Muscle of leg (tissue), 11 donors: Measurements from ENCODE around the gene FAM153A. TPM values are rescaled to one million over a fixed set of nuclear protein-coding genes. Genes with fewer than 3 reads are reported as not detected.
"Not testable (repeated sequence)": the region's sequence is repeated elsewhere in the genome, so short reads cannot be mapped to it uniquely, and the experiment has no call there.

Experiments used
- DNase-seq: peaks from one replicate; pipeline ENCODE4 v3.0.0; 2013
- H3K27ac ChIP-seq: one replicate; pipeline ENCODE4 v1.5.1; 2013; ENCODE audit warnings: mild to moderate bottlenecking, low read length, control low read depth
- H3K27me3 ChIP-seq: one replicate; pipeline ENCODE4 v1.6.1; 2013; ENCODE audit warnings: low read length; ENCODE audit not compliant: control insufficient read depth, insufficient read depth
- H3K36me3 ChIP-seq: one replicate; pipeline ENCODE4 v1.6.1; 2013; ENCODE audit warnings: low read length; ENCODE audit not compliant: control insufficient read depth, insufficient read depth
- H3K4me1 ChIP-seq: one replicate; pipeline ENCODE4 v1.6.1; 2013; ENCODE audit warnings: low read length; ENCODE audit not compliant: control insufficient read depth, insufficient read depth
- H3K4me3 ChIP-seq: one replicate; pipeline ENCODE4 v1.5.1; 2013; ENCODE audit warnings: low read length, control low read depth
- H3K9me3 ChIP-seq: replicated peaks from 2 replicates; pipeline ENCODE4 v1.6.1; 2013; ENCODE audit warnings: low read depth, low read length; ENCODE audit not compliant: control insufficient read depth
- WGBS: methylation state at CpG from one replicate; pipeline ENCODE4 v1.1.5; 2013; ENCODE audit warnings: missing lambda C conversion rate; ENCODE audit not compliant: insufficient coverage; 5-methylcytosine and 5-hydroxymethylcytosine counted together
- polyA plus RNA-seq, 8 donors: library from polyadenylated mRNA; unstranded; fragments of 120-200 nt; gene quantifications; one replicate each; pipeline versions ENCODE4 v1.2.1 to v1.2.3, GENCODE V29; 2013; ENCODE audit warnings: inconsistent platforms in 1 of 8, low replicate concordance in 1 of 8; ENCODE audit not compliant: insufficient read length in 8 of 8, insufficient read depth in 1 of 8
- total RNA-seq: library from RNA; stranded (reverse); fragments of 120-200 nt; gene quantifications from one replicate; pipeline ENCODE4 v1.2.4, GENCODE V29; 2013

Gene FAM153A
- total and polyA plus RNA-seq, 9 donors, result 0.05 to 0.86 (median 0.29) TPM; not detected in 1

- not testable (repeated sequence) for DNase-seq, H3K9me3 ChIP-seq, H3K27ac ChIP-seq, H3K27me3 ChIP-seq, H3K4me3 ChIP-seq, H3K4me1 ChIP-seq, H3K36me3 ChIP-seq
- no CpG with 5 or more reads among the region's 12 CpGs for WGBS
Measured at GRCh38 chr5:177808420-177808819, 25.7 kb upstream of the FAM153A start.

- H3K36me3 ChIP-seq, DNase-seq, H3K4me3 ChIP-seq, H3K27me3 ChIP-seq, H3K9me3 ChIP-seq, H3K27ac ChIP-seq, H3K4me1 ChIP-seq: not testable (repeated sequence)
- WGBS, result no CpG with 5 or more reads among the region's 18 CpGs
Measured at GRCh38 chr5:177807265-177807664, 24.6 kb upstream of the FAM153A start.

- H3K27me3 ChIP-seq, H3K36me3 ChIP-seq, H3K4me1 ChIP-seq, H3K9me3 ChIP-seq, DNase-seq, H3K27ac ChIP-seq, H3K4me3 ChIP-seq: not testable (repeated sequence)
- no CpG with 5 or more reads among the region's 5 CpGs for WGBS
Measured at GRCh38 chr5:177801427-177801826, 18.7 kb upstream of the FAM153A start.

DNA sequence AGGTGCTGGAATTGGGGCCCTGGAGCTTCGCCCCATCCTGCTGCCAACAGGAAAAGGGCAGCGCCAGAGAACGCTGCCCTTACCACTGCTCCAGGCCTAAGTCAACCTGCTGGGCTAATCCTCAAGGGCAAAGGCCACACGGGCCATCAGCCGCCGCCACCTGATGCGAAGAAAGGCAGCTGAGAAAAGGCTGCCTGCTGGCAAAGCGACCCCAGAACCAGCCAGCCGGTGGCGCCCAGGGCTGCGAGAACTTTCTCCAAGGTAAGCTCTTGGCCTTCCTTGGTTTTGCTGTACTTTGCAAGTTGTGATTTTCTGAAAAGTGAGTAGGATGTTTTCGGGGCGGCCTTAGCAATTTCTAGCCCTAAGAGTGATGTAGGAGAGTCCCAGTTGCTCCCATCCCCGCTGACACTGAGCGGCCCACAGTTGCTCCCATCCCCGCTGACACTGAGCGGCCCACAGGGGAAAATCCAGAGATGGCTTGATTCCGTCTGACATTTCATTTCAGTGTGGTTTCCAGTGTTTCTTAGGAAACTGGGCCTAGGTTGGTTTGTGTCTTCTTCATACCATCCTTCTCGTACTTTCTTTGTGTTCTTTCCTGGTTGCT, 15.6 kb upstream of the FAM153A start:
- H3K27ac ChIP-seq, H3K36me3 ChIP-seq, DNase-seq, H3K4me1 ChIP-seq, H3K9me3 ChIP-seq, H3K4me3 ChIP-seq, H3K27me3 ChIP-seq: not testable (repeated sequence)
- no CpG with 5 or more reads among the region's 19 CpGs for WGBS

DNA sequence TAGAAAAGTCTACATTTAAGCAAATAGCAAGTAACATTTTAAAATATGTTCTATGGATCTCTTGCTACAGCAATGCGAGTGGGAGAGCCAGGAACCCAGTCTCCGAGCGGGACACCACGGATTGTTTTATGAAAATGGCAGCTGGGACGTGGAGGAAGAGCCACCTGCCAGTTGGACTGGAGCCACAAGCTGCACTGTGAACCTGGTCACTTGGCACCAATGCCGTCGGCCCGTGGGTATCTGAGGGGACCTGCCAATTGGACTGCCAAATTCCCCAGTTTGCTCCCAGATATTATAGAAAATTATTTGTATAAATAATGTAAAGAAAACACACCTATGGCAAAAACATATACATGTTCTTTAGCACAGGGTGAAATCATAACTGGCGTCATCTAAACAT, 10.6 kb upstream of the FAM153A start:
- H3K9me3 ChIP-seq, H3K27me3 ChIP-seq, H3K36me3 ChIP-seq, H3K4me1 ChIP-seq, H3K4me3 ChIP-seq, H3K27ac ChIP-seq, DNase-seq: not testable (repeated sequence)
- no CpG with 5 or more reads among the region's 9 CpGs for WGBS

DNA sequence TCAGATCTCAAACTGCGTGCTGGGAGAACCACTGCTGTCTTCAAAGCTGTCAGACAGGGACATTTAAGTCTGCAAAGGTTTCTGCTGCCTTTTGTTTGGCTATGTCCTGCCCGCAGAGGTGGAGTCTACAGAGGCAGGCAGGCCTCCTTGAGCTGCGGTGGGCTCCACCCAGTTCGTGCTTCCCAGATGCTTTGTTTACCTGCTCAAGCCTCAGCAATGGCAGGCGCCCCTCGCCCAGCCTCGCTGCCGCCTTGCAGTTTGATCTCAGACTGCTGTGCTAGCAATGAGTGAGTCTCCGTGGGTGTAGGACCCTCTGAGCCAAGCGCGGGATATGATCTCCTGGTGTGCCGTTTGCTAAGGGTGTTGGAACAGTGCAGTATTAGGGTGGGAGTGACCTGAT, 8.9 kb upstream of the FAM153A start:
- H3K27ac ChIP-seq, H3K27me3 ChIP-seq, H3K4me1 ChIP-seq, H3K9me3 ChIP-seq, H3K36me3 ChIP-seq, H3K4me3 ChIP-seq, DNase-seq: not testable (repeated sequence)
- 60% methylated on average over 1 of the region's 12 CpGs for WGBS

DNA sequence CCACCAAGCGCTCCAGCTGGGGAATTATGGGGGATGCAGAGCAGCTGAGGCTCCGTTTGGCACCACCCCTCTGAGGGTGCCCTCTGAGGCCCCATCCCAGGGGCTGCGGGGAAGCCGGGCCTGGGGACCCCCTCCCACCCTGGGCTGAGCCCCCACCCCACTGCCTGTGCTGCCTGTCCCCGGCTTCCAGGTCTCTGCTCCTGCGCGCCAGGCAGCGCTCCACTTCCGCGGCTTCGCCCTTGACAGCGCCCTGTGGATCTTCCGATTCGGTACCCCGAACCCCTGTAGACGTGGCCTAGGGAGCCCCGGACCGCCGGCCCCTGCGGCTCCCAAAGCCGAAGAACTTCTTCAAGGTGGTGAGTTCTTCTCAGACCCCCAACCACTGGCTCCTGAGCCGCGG, 530 bp downstream of the FAM153A start:
- H3K27me3 ChIP-seq, H3K36me3 ChIP-seq, H3K4me1 ChIP-seq, H3K9me3 ChIP-seq, DNase-seq, H3K4me3 ChIP-seq, H3K27ac ChIP-seq: not testable (repeated sequence)
- WGBS, result no CpG with 5 or more reads among the region's 23 CpGs

GRCh38 chr5:177771206-177771605, 11.5 kb downstream of the FAM153A start:
- H3K27ac ChIP-seq, H3K4me1 ChIP-seq, H3K9me3 ChIP-seq, H3K27me3 ChIP-seq, H3K36me3 ChIP-seq, DNase-seq, H3K4me3 ChIP-seq: not testable (repeated sequence)
- WGBS, result no CpG with 5 or more reads among the region's 3 CpGs

- not testable (repeated sequence) for DNase-seq
- WGBS, result no CpG with 5 or more reads among the region's 2 CpGs
Measured at GRCh38 chr5:177770646-177771045, 12.1 kb downstream of the FAM153A start.

DNA sequence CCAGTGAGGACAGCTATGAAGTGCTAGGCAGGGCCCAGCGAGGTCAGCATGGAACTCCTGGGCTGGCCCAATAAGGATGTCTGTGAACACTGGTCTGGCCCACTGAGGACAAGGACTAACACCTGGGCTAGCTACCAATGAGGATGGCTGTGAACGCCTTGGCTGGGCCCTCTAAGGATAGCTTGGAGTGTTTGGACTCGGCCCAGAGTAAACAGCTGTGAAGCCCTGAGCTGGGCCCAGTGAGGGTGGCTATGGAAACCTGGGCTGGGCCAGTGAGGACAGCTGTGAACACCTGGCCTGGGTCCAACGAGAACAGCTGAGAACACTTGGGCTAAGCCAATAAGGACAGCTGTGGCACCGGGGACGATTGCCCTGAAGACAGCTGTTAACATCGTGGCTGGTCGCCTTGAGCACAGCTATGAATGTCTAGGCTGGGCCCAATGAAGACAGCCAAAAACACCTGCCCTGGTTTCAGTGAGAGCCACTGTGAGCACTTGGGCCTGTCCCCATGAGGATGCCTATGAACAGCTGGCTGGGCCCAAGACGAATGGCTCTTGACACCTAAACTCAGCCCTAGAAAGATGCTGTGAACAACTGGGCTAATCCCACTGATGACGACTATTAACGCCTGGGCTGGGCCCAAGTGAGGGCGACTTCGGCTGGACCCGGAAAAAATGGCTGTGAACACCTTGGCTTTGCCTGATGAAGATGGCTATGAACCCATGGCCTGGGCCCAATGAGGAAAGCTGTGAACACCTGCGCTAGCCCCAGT, 18.8 kb downstream of the FAM153A start:
- not testable (repeated sequence) for DNase-seq, H3K36me3 ChIP-seq, H3K9me3 ChIP-seq, H3K4me1 ChIP-seq, H3K4me3 ChIP-seq, H3K27me3 ChIP-seq, H3K27ac ChIP-seq
- WGBS, result no CpG with 5 or more reads among the region's 15 CpGs

More at GRCh38 chr5:177770646-177771045, 12.1 kb downstream of the FAM153A start:
- H3K9me3 ChIP-seq, H3K4me3 ChIP-seq, H3K4me1 ChIP-seq, H3K36me3 ChIP-seq, H3K27ac ChIP-seq, H3K27me3 ChIP-seq: not testable (repeated sequence)
